MM.1S (cell line): ENCODE measurements around the gene SRPK2.
"Not testable (repeated sequence)": the region's sequence is repeated elsewhere in the genome, so short reads cannot be mapped to it uniquely, and the experiment has no call there.

Experiments
- DNase-seq: peaks from one replicate; pipeline ENCODE4 v3.0.0-alpha.2; 2015
- H2AFZ ChIP-seq: fragments of 300-600 bp; sonication (generic); 2 replicates; pipeline ENCODE4 v1.6.0; 2016; ENCODE audit warnings: antibody characterized with exemption, low read length
- H3F3A ChIP-seq: fragments of 300-600 bp; sonication (generic); 2 replicates; pipeline ENCODE4 v1.6.1; 2016; ENCODE audit warnings: mild to moderate bottlenecking, antibody characterized with exemption, low read length, moderate library complexity, mixed read lengths; ENCODE audit not compliant: insufficient read depth
- H3K27ac ChIP-seq: fragments of 300-600 bp; sonication (generic); 2 replicates; pipeline ENCODE4 v1.5.1; 2016; ENCODE audit warnings: mild to moderate bottlenecking, low read length
- H3K27me3 ChIP-seq: fragments of 300-600 bp; sonication (generic); replicated peaks from 2 replicates; pipeline ENCODE4 v1.6.0; 2016; ENCODE audit warnings: low read length; ENCODE audit not compliant: insufficient read depth
- H3K36me3 ChIP-seq: fragments of 300-600 bp; sonication (generic); replicated peaks from 2 replicates; pipeline ENCODE4 v1.6.1; 2016; ENCODE audit warnings: mild to moderate bottlenecking, low read length, mixed read lengths; ENCODE audit not compliant: insufficient read depth
- H3K4me1 ChIP-seq: fragments of 300-600 bp; sonication (generic); 2 replicates; pipeline ENCODE4 v1.6.1; 2016; ENCODE audit warnings: low read length, mixed read lengths
- H3K4me2 ChIP-seq: fragments of 300-600 bp; sonication (generic); 2 replicates; pipeline ENCODE4 v1.6.0; 2016; ENCODE audit warnings: low read depth, low read length
- H3K4me3 ChIP-seq: fragments of 300-600 bp; sonication (generic); 2 replicates; pipeline ENCODE4 v1.5.1; 2016; ENCODE audit warnings: low read length, mixed read lengths
- H3K79me2 ChIP-seq: fragments of 300-600 bp; sonication (generic); 2 replicates; pipeline ENCODE4 v1.6.1; 2016; ENCODE audit warnings: mixed run types, low read length, mixed read lengths
- H3K9ac ChIP-seq: fragments of 300-600 bp; sonication (generic); 2 replicates; pipeline ENCODE4 v1.6.1; 2016; ENCODE audit warnings: low read length, mixed read lengths
- H3K9me2 ChIP-seq: fragments of 300-600 bp; sonication (generic); replicated peaks from 2 replicates; pipeline ENCODE4 v1.6.1; 2016; ENCODE audit warnings: mild to moderate bottlenecking, low read length, mixed read lengths; ENCODE audit not compliant: insufficient read depth
- H3K9me3 ChIP-seq: fragments of 300-600 bp; sonication (generic); replicated peaks from 2 replicates; pipeline ENCODE4 v1.6.1; 2016; ENCODE audit warnings: mild to moderate bottlenecking, low read length, mixed read lengths; ENCODE audit not compliant: insufficient read depth
- H4K20me1 ChIP-seq: fragments of 300-600 bp; sonication (generic); 2 replicates; pipeline ENCODE4 v1.6.1; 2016; ENCODE audit warnings: mild to moderate bottlenecking, low read length, moderate library complexity, mixed read lengths; ENCODE audit not compliant: insufficient read depth
- EZH2 ChIP-seq: fragments of 300-600 bp; sonication (generic); optimal IDR thresholded peaks from 2 replicates; pipeline ENCODE3; 2017; ENCODE audit warnings: low read depth, mild to moderate bottlenecking, antibody characterized with exemption, low read length, mixed read lengths
- EZH2phosphoT487 ChIP-seq: fragments of 300-600 bp; sonication (generic); IDR thresholded peaks from 2 replicates; pipeline ENCODE4 v1.6.1; 2018; ENCODE audit warnings: antibody characterized with exemption, low read length
- TF ChIP-seq, protein P1 (sequence below): fragments of 300-600 bp; sonication (generic); IDR thresholded peaks from 2 replicates; pipeline ENCODE4 v1.5.1; 2016; ENCODE audit warnings: antibody characterized with exemption, low read length, mixed read lengths

The SRPK2 gene

DNA sequence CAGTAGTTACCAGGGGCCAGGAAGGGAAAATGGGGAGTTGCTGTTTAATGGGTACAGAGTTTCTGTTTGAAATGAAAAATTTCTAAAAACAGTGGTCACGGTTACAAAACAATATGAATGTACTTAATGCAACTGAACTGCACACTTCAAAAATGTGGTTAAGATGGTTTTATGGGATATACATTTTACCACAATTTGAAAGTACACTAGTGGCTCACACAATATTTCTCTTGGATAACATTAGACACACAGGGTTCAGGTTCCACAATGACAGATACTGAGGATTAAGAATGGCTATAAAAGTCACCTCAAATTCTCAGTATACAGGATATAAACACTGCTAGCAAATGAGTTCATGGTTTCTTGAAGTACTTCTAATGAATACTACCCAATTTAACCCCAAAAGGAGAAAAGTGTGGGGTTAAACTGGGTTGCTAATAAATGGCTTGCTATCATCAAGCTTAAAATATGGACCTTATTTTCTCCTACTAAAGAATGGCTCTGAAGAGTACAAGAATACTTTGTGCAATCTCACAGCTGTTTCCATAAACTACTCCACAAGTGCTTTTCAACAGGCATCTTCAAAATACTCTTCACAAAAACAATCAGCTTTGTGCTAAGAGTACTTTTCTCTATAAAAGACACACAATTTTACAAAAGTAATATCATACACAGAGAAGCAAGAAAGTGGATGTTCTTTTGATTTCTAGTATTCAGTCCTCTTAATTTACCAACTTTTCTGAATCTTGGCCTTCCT is 92.9 kb downstream of the SRPK2 start:
- Histone ChIP-seq H3K4me2 (no peak overlapping the region), H3K27ac (no peak overlapping the region), H3K4me3 (no peak overlapping the region), H4K20me1 (no peaks in the 10 kb centered on the region), H3K27me3 (no peaks in the 10 kb centered on the region), H3K9ac (no peak overlapping the region), H2AFZ (no peak overlapping the region), H3K9me3 (no peaks in the 10 kb centered on the region), H3K36me3 (no peaks in the 10 kb centered on the region; the same call in 1 of the 2 replicates), H3K79me2 (peaks cover 79% of the 10 kb centered on the region), H3F3A (peaks cover 18% of the 10 kb centered on the region), H3K9me2 (no peaks in the 10 kb centered on the region), H3K4me1 (peaks cover 35% of the 10 kb centered on the region)
- no peak for DNase-seq
- TF ChIP-seq EZH2 = no peak
- TF ChIP-seq, protein P1, sequence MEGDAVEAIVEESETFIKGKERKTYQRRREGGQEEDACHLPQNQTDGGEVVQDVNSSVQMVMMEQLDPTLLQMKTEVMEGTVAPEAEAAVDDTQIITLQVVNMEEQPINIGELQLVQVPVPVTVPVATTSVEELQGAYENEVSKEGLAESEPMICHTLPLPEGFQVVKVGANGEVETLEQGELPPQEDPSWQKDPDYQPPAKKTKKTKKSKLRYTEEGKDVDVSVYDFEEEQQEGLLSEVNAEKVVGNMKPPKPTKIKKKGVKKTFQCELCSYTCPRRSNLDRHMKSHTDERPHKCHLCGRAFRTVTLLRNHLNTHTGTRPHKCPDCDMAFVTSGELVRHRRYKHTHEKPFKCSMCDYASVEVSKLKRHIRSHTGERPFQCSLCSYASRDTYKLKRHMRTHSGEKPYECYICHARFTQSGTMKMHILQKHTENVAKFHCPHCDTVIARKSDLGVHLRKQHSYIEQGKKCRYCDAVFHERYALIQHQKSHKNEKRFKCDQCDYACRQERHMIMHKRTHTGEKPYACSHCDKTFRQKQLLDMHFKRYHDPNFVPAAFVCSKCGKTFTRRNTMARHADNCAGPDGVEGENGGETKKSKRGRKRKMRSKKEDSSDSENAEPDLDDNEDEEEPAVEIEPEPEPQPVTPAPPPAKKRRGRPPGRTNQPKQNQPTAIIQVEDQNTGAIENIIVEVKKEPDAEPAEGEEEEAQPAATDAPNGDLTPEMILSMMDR = no peak
- no peak for TF ChIP-seq EZH2phosphoT487

DNA sequence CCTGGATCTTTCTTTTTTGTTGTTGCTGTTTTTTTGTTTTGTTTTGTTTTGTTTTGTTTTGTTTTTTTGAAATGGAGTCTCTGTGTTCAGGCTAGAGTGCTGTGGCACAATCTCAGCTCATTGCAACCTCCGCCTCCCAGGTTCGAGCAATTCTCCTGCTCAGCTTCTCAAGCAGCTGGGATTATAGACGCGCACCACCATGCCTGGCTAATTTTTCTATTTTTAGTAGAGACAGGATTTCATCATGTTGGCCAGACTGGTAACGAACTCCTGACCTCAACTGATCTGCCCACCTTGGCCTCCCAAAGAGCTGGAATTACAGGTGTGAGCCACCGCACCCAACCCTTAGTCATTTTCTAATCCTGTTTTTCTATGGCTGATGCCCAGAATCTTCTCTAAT is 94.2 kb downstream of the SRPK2 start:
- not testable (repeated sequence) for H3K4me3 ChIP-seq, H2AFZ ChIP-seq, H3K36me3 ChIP-seq, H4K20me1 ChIP-seq, H3K9me3 ChIP-seq, H3K27me3 ChIP-seq, H3K9ac ChIP-seq, DNase-seq, H3K9me2 ChIP-seq, H3K27ac ChIP-seq, H3K4me2 ChIP-seq
- Histone ChIP-seq H3K79me2 (peaks cover 74% of the 10 kb centered on the region), H3F3A (peaks cover 18% of the 10 kb centered on the region), H3K4me1 (peaks cover 32% of the 10 kb centered on the region)

DNA sequence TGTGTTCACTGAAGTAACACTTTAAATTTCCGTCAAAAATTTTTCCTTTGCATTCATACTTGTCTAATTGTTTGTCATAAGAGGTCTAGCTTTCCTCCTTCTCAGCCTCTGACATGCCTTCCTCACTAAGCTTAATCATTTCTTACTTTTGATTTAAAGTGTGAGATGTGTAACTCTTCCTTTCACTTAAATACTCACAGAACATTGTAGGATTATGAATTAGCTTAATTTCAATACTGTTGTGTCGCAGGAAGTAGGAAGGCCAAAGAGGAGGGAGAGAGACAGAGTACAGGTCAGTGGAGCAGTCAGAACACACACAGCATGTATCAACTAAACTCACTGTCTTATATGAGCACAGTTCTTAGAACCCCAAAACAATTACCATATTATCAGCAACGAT is 99.0 kb downstream of the SRPK2 start:
- no peaks in the 10 kb centered on the region for H3K9me2 ChIP-seq
- H2AFZ ChIP-seq = no peak overlapping the region
- no peak overlapping the region for H3K9ac ChIP-seq
- H3K27ac ChIP-seq = no peak overlapping the region
- H3K79me2 ChIP-seq = peaks cover 73% of the 10 kb centered on the region
- H3K36me3 ChIP-seq = no peaks in the 10 kb centered on the region; the same call in 1 of the 2 replicates
- no peaks in the 10 kb centered on the region for H3K27me3 ChIP-seq
- H3K4me3 ChIP-seq = no peak overlapping the region
- H3K9me3 ChIP-seq = no peaks in the 10 kb centered on the region
- no peak overlapping the region for H3K4me2 ChIP-seq
- no peaks in the 10 kb centered on the region for H3F3A ChIP-seq
- H3K4me1 ChIP-seq = no peaks in the 10 kb centered on the region
- DNase-seq = no peak
- H4K20me1 ChIP-seq = no peaks in the 10 kb centered on the region
- no peak for TF ChIP-seq EZH2
- TF ChIP-seq EZH2phosphoT487 = no peak
- TF ChIP-seq, protein P1 = no peak

DNA sequence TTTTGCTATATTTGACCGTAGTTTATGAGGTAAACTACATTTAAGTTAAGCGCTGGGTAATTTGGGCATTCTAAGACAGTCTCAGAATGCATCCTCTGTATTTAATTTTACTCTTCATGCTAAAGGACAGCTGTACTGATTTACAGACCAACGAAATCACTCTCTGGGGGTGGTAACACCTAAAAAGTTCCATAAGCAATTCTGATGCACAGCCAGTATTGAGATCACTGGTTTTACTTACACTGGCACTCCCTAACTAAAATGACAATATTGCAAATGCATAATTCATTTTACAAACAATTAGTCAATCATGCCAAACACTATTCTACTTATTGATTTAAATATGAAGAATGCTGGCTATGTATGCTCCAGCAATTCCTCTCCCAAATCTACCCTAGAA is 102.3 kb downstream of the SRPK2 start:
- Histone ChIP-seq H3K9me2 (no peaks in the 10 kb centered on the region), H3K27me3 (no peaks in the 10 kb centered on the region), H3K9me3 (no peaks in the 10 kb centered on the region), H3K4me1 (no peaks in the 10 kb centered on the region), H4K20me1 (no peaks in the 10 kb centered on the region), H3K9ac (no peak overlapping the region), H3K27ac (no peak overlapping the region), H3K4me3 (no peak overlapping the region), H2AFZ (no peak overlapping the region), H3F3A (no peaks in the 10 kb centered on the region), H3K79me2 (peaks cover 75% of the 10 kb centered on the region), H3K36me3 (no peaks in the 10 kb centered on the region), H3K4me2 (no peak overlapping the region)
- no peak for DNase-seq
- TF ChIP-seq EZH2 = no peak
- TF ChIP-seq, protein P1 = no peak
- TF ChIP-seq EZH2phosphoT487 = no peak
